H1 (cell line): ENCODE results near the gene GABRA6. TPM values are rescaled to one million over a fixed set of nuclear protein-coding genes. Genes with fewer than 3 reads are reported as not detected.

Experiments used
- E2F6 ChIP-seq: IDR thresholded peaks from 2 replicates; pipeline ENCODE4 v1.6.1; 2012; ENCODE audit warnings: inconsistent platforms
- RNF2 ChIP-seq: fragments of 200-900, 300-1000 bp; sonication (generic); IDR thresholded peaks from 2 replicates; pipeline ENCODE4 v1.7.1; 2016; ENCODE audit warnings: borderline replicate concordance, low read depth, mild to moderate bottlenecking, antibody characterized with exemption, low read length; ENCODE audit not compliant: poor library complexity, severe bottlenecking; ENCODE audit errors: missing control alignments
- polyA plus RNA-seq, 7 experiments: library from polyadenylated mRNA; depleted of rRNA in 3 of 7; stranded (reverse) in 5 of 7; unstranded in 2 of 7; fragments of >200 nt in 5 of 7; fragments of 200-250 nt in 2 of 7; gene quantifications; 1 replicate in 5 of 7; 2 replicates in 1 of 7; 4 replicates in 1 of 7; pipeline versions ENCODE4 v1.2.1 to v1.2.3, GENCODE V29; 2011 to 2013; ENCODE audit warnings: missing spikeins in 2 of 7, mixed read lengths in 2 of 7
- total RNA-seq: library from RNA; stranded (reverse); fragmentation: NEBNext Ultra II Directional; extraction: Animal tissue kit (Norgen Biotek cat#: 25700); gene quantifications from 2 replicates; pipeline ENCODE4 v1.2.1, GENCODE V29; 2021

Gene GABRA6
- total and polyA plus RNA-seq, 2 of the 8 experiments (the other 6 are each of a cell fraction or from before 2014, with no cell fraction given): not detected

- no peak for TF ChIP-seq E2F6
- no peak for TF ChIP-seq RNF2
- TF ChIP-seq, all 59 proteins: peak for 0
Measured at GRCh38 chr5:161641444-161641843, 44.1 kb upstream of the GABRA6 start (continued).
